HCT116 (cell line): ENCODE measurements around the gene EOMES.

Experiments
- CTCF ChIP-seq, 3 experiments: fragments of 200-600 bp in 1 of 3; sonication (generic) in 1 of 3; IDR thresholded peaks in 2 of 3; conservative IDR thresholded peaks in 1 of 3; 2 replicates each; pipeline ENCODE4 v1.5.1; 2012 to 2017; ENCODE audit warnings: low read depth in 2 of 3, low read length in 2 of 3, antibody characterized with exemption in 1 of 3, borderline replicate concordance in 1 of 3, control low read depth in 1 of 3, mild to moderate bottlenecking in 1 of 3, mixed read lengths in 1 of 3, mixed run types in 1 of 3, moderate library complexity in 1 of 3; ENCODE audit not compliant: insufficient read depth in 1 of 3
- MAX ChIP-seq: IDR thresholded peaks from 2 replicates; pipeline ENCODE4 v1.6.1; 2012
- POLR2A ChIP-seq: IDR thresholded peaks from 2 replicates; pipeline ENCODE4 v1.7.0; 2011; ENCODE audit warnings: borderline replicate concordance; ENCODE audit not compliant: insufficient read depth, insufficient read length; ENCODE audit errors: extremely low read depth
- SIN3A ChIP-seq: IDR thresholded peaks from 2 replicates; pipeline ENCODE4 v1.6.1; 2012; ENCODE audit warnings: low read depth
- YY1 ChIP-seq: IDR thresholded peaks from 2 replicates; pipeline ENCODE4 v1.6.1; 2011; ENCODE audit warnings: low read length, low read depth, moderate library complexity, mild to moderate bottlenecking; ENCODE audit not compliant: insufficient replicate concordance; ENCODE audit errors: extremely low read depth

- TF ChIP-seq CTCF (IDR thresholded peaks at IDR 0.05 in 2 of 3, conservative IDR thresholded peaks at IDR 0.05 in 1 of 3; ENCODE audit: borderline replicate concordance in 1 of 3, insufficient read depth in 1 of 3, low read depth in 2 of 3, low read length in 2 of 3) (no peak), POLR2A (no peak), MAX (no peak), SIN3A (no peak), YY1 (no peak)
Measured at GRCh38 chr3:27679691-27680090, 42.4 kb downstream of the EOMES start.
